Stimulated activated CD4-positive, alpha-beta T cell treated with anti-CD3 and anti-CD28 coated beads, TNF-alpha, amount 100 ng/mL, for 1 hour (primary cell): ENCODE measurements around the gene DNAAF3.
"Not testable (repeated sequence)": the region's sequence is repeated elsewhere in the genome, so short reads cannot be mapped to it uniquely, and the experiment has no call there.

Experiments
- DNase-seq, 3 donors: peaks; one replicate each; pipeline ENCODE4 v3.0.0-alpha.2; 2020; ENCODE audit warnings: low read depth in 3 of 3, low spot score in 1 of 3

DNAAF3 gene

DNA sequence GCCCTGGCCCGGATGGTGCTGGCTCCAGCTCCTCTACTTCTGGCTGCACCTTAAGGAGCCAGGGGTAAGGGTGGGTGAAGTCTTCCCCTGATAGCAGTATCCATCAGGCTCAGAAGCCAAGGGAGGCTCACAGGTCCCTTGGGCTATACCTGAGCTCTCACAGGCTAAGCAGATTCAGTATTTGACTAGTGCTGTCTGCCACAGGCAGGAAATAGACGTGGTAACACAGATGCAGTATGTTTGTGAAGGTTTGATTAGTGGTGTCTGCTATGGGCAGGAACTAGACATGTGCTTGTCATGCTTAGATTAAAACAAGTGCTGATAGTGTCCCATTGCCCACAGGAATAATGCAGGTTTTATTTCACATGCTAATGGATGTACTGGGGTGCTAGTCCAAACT, 9.7 kb upstream of the DNAAF3 start:
- DNase-seq: no peak

DNA sequence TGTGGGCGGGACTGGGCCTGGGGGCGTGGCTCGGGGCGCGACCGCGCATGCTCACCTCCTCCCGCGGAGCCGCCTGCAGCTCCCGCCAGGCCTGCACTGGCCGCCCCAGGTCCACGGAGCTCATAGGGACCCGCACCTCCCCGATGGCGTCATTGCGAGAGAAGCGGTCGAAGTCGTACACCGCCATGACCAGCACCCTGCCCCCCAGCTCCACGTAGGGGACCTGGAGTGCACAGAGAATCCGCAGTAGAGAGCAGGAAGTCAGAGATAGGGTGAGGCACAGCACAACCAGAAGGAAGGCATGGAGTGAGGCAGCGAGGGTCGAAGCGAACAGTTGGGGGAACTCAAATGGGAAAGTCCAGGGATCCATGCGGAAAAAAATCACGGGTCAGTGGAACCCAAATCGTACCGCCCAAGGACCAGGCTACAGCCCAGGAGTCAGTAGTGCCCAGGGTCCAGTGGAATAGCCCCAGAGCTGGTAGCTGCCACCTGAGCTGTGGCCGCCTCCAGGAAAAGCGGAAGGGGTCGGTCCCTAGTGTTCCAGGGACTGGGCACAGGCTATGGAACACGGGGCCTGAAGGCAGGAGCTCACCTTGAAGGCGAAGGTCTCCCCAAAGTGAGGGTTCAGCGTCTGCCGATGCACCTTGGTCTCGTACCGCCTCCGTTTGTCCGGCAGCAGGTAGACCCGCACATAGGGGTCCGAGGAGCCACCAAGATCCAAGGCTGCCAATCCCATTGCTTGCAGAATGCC, 8.9 kb upstream of the DNAAF3 start:
- no peak for DNase-seq

GRCh38 chr19:55174425-55175116, 8.2 kb upstream of the DNAAF3 start:
- DNase-seq: no peak

DNA sequence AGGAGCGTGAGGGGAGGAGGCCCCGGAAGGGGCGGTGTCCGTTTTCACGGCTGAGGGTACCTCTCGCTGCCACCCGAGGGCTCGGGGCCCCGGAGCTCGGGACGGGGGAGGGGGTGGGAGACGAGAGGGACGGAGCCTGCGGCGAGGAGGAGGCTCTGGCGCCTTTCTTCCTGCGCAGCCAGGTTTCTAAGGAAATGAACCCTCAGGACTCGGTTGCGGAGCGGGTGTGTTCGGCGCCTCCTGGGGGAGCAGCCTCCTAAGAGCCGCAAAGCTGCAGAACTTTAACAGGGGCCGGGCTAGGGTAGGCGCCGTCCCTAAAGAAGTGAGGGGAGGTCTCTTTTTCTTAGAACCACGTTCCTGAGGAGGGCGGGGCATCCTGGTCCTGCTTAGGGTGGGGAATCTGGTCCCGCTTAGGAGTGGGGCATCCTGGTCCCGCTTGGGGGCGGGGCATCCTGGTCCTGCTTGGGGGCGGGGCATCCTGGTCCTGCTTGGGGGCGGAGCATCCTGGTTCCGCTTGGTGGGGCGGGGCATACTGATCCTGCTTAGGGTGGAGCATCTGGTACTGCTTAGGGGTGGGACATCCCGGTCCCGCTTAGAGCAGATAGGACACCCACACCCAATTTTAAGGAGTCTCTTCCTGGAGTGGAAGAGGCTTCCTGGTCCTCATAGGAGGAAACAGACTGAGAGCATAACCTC, 7.4 kb upstream of the DNAAF3 start:
- DNase-seq: no peak

- DNase-seq: no peak
These were observed 6.8 kb upstream of the DNAAF3 start for GRCh38 chr19:55173186-55173713.

GRCh38 chr19:55172741-55173140, 6.3 kb upstream of the DNAAF3 start:
- no peak for DNase-seq

DNA sequence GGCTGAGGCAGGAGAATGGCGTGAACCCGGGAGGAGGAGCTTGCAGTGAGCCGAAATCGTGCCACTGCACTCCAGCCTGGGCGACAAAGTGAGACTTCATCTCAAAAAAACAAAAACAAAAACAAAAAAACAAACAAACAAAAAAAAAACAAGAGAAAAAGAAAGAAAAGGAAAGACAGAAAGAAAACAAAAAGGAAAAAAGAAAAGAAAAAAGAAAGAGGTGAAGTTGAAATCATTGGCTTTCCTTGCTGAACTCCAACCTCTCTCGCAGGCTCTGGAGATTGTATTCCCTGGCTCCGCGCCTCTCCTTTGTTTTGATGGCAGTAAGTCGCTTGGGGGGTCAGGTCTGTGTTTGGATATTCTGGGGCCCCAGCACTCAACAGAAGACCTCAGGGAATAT, 5.9 kb upstream of the DNAAF3 start:
- not testable (repeated sequence) for DNase-seq

- no peak for DNase-seq
These were observed 5.0 kb upstream of the DNAAF3 start for GRCh38 chr19:55171440-55171839.

DNA sequence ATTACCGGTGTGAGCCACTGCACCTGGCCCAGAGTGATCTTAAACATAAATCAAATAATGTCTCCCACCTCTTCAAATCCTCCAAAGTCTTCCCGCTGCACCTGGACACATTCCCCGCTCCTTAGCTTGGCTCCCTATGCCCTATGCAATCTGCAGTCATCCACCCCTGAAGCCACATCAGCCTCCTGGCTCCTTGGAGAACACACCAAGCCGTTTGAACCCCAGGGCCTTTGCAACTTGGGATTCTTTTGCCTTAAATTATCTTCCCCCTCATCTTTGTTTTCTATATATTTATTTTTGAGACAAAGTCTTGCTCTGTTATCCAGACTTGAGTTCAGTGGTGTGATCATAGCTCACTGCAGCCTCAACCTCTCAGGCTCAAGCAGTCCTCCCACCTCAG, 2.7 kb upstream of the DNAAF3 start:
- no peak for DNase-seq

DNA sequence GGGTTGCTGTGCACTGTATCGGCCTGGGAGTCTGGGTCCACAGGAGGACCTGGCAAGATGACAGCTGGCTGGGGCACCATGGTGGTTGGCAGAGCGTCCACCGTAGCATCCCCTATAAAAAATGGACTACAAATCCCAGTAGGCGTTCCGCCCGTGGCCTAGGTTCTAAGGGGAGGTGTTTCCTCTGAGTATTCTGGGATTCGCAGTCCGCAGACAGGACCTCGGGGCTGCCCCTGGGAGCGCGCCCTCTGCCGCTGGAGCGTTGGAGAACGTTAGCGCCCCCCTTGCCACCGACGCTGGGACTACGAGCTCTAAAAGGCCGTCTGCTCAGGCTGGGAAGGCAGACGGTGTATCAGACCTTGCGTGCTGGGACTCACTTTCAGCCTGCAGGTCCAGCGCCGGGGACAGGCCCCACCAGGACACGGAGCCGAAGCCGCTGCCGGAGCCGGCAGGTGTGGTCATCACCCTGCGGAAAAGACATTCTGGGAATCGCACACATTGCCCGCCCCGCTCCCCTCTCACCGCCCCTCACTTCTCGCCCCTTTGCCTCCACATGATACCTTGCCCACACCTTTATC, 372 bp downstream of the DNAAF3 start:
- DNase-seq: no peak

DNA sequence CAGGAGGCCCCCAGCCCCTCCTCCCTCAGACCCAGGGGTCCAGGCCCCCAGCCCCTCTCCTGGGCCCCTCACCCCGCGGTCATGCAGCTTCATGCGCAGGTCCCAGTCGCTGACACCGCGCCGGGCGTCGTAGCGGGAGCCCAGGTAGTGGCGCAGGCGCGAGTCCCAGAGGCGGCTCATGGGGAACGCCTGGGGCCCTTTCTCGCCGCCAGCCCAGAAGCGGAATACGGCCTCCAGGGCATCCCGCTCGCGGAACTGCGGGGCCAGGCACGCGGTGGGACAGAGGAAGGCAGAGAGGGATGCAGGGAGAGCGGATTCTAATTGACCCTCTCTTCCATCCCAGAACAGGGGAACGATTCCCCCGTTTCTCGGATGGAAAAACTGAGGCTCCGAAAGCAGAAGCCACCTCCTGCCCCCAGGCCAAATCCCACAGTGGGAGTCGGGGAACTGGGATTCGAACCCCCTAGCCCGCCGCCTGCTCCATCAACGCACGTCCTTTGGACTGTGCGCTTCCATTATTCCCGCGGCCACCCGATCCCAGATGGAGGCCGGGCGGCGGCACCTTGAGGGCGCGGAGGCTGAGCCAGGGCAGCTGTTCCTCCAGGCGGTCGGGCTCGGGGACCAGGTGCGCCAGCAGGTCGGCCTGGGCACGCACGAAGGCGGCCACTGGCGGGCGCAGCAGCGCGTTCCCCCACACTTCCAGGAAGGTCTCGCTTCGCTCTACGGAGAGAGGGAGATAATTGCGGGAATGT, 4.7 kb downstream of the DNAAF3 start:
- no peak for DNase-seq

DNA sequence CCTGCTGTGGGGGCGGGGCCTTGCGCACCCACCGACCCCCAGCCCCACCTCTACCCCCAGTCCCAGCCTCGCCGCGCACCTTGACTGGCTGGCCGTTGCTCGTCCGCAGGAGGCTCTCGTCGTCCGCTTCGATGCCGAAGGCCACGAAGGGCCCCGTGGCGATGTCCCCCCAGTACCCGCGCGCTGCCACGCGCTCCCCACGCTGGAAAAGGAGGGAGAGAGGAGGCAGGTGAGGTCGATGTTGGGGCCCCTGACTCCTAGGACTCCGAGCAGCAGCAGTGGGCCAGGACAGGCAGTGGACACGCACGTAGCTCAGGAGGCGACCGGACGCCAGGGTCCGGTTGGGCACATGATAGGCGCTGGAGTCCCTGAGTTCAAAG, 5.4 kb downstream of the DNAAF3 start:
- no peak for DNase-seq

GRCh38 chr19:55160128-55160985, 6.1 kb downstream of the DNAAF3 start:
- peak; percentile 53 to 82 (median 62) for DNase-seq

DNA sequence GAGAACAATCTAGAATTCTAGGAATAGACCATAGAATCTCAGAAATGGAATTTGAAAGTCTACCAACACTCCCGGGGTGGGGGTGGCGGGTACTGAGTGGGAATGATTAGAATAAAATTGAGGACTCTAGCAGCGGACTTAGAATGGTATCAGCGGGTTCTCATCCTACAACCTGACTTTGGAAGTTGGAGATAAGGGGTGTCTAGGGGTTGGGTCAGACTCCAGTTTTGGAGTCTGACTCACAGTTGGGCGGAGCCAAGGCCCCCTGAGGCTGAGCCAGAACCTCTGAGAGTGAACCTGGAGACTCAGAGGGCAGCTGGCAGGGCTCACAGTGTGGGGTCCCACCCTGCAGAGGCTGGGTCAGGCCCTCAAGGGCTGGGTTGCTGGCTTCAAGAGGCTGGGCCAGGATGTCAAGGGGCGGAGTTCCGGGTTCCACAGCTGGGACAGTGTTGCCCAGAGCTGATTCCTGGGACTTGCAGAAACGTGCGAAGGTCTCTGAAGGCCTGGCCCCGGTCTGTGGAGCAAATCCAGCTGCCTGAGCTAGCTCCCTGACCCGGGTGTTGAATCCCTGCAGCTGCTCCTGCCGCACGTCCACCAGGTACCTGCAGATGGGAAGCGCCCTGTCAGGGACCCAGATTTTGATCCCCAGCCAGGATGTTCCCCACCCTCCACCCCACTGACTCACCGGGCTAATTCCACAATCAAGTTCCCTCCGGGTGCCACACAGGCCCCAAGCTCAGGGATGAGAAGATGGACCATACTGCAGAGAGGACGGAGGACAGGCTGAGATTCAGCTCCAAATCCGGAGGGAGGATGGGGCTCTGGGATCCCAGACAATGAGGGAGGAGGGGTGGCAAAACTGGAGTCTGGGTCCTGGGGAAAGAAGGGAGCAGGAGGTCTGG, 7.3 kb downstream of the DNAAF3 start:
- no peak for DNase-seq

DNA sequence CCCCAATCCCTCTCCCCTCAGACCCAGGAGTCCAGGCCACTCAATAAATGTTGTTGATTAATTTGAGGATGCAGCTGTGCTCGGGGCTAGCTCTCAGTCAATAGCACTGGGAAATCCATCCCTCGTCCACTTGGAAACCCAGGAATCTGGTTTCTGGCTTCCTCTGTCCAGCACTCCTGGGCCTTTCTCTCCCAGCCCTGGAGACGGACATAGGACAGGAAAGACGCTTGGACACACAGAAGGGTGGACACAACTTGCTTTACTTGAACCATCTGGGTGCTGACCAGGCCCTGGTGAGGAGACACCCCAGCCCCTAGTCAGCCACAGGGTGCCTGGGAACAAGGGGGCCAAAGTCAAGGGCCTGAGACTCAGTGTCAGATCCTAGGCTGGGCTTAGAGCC, 8.0 kb downstream of the DNAAF3 start:
- DNase-seq: no peak

- no peak for DNase-seq
These were observed 9.1 kb downstream of the DNAAF3 start, which contains the start of gene TNNI3 for GRCh38 chr19:55157064-55157908. TSS of gene TNNI3 (minus strand) at chr19:55157732. CDS start at chr19:55157589, 143 bp downstream.

GRCh38 chr19:55156202-55157063, 10.0 kb downstream of the DNAAF3 start:
- peak in 1 of 3 donors; percentile 33 for DNase-seq
